ENCODE measurements around the gene BAG3. TPM values are rescaled to one million over a fixed set of nuclear protein-coding genes. Genes with fewer than 3 reads are reported as not detected.

The BAG3 gene
- total RNA-seq, 1 donor from 2014 or later: 42.6 TPM

GRCh38 chr10:119665901-119666708 is 14.9 kb downstream of the BAG3 start:
- DNase-seq (ENCODE audit: low read depth): no peak

- no peak for DNase-seq (ENCODE audit: low read depth)
These were observed 15.5 kb downstream of the BAG3 start for GRCh38 chr10:119666709-119667004.

GRCh38 chr10:119667562-119668328 is 16.6 kb downstream of the BAG3 start:
- DNase-seq (ENCODE audit: low read depth): peak; percentile 99

- DNase-seq (ENCODE audit: low read depth): peak; percentile 80
These were observed 17.3 kb downstream of the BAG3 start for GRCh38 chr10:119668461-119668860.

GRCh38 chr10:119669331-119669730 is 18.2 kb downstream of the BAG3 start:
- DNase-seq (ENCODE audit: low read depth): no peak

GRCh38 chr10:119669975-119670640 is 18.9 kb downstream of the BAG3 start:
- no peak for DNase-seq (ENCODE audit: low read depth)

GRCh38 chr10:119670717-119671116 is 19.5 kb downstream of the BAG3 start:
- no peak for DNase-seq (ENCODE audit: low read depth)

- DNase-seq (ENCODE audit: low read depth): no peak
These were observed 20.2 kb downstream of the BAG3 start for GRCh38 chr10:119671381-119671780.

GRCh38 chr10:119672291-119672690 is 21.1 kb downstream of the BAG3 start:
- no peak for DNase-seq (ENCODE audit: low read depth)

- DNase-seq (ENCODE audit: low read depth): no peak
These were observed 22.1 kb downstream of the BAG3 start for GRCh38 chr10:119673271-119673670.

GRCh38 chr10:119675483-119676170 is 24.4 kb downstream of the BAG3 start:
- DNase-seq (ENCODE audit: low read depth): no peak

GRCh38 chr10:119677126-119677525 is 25.9 kb downstream of the BAG3 start:
- DNase-seq (ENCODE audit: low read depth): no peak

GRCh38 chr10:119677904-119678755 is 26.9 kb downstream of the BAG3 start:
- DNase-seq (ENCODE audit: low read depth): peak; percentile 56

- DNase-seq (ENCODE audit: low read depth): peak; percentile 65
These were observed 28.3 kb downstream of the BAG3 start for GRCh38 chr10:119679480-119679829.

GRCh38 chr10:119680050-119680449 is 28.9 kb downstream of the BAG3 start:
- DNase-seq (ENCODE audit: low read depth): peak; percentile 47

GRCh38 chr10:119680650-119681081 is 29.5 kb downstream of the BAG3 start:
- peak; percentile 94 for DNase-seq (ENCODE audit: low read depth)

GRCh38 chr10:119686465-119687191 is 35.4 kb downstream of the BAG3 start:
- peak; percentile 82 for DNase-seq (ENCODE audit: low read depth)

- DNase-seq (ENCODE audit: low read depth): no peak
These were observed 36.2 kb downstream of the BAG3 start for GRCh38 chr10:119687192-119688032.

GRCh38 chr10:119688033-119688508 is 36.9 kb downstream of the BAG3 start:
- no peak for DNase-seq (ENCODE audit: low read depth)
